HT1080 (cell line): ENCODE measurements around the gene IL9R. TPM values are rescaled to one million over a fixed set of nuclear protein-coding genes. Genes with fewer than 3 reads are reported as not detected.
"Not testable (repeated sequence)": the region's sequence is repeated elsewhere in the genome, so short reads cannot be mapped to it uniquely, and the experiment has no call there.

Experiments used
- DNase-seq: peaks from one replicate; pipeline ENCODE4 v3.0.0-alpha.2; 2015; ENCODE audit warnings: low read depth
- total RNA-seq: library from RNA; depleted of rRNA; stranded (reverse); fragments of >200 nt; shearing (Covaris generic); gene quantifications from 2 replicates; pipeline ENCODE4 v1.2.3, GENCODE V29; 2014; rRNA removed

The IL9R gene
- total RNA-seq, 1 experiment from 2014 or later, result 0.27 TPM

- not testable (repeated sequence) for DNase-seq
Observed at GRCh38 chrX:156029707-156030442, 32.4 kb downstream of the IL9R start.

GRCh38 chrX:156030474-156030873 is 33.0 kb downstream of the IL9R start:
- DNase-seq, result not testable (repeated sequence)

Other genes starting within 250 kb of the IL9R start
- gene VAMP7, start 116.4 kb upstream of the IL9R start, total RNA-seq, result 41.7 and 53.9 TPM in 2 replicates